ENCODE measurements around the gene BID.

Gene BID

GRCh38 chr22:17783773-17784480, 9.7 kb upstream of the BID start:
- DNase-seq (ENCODE audit: low read depth) = no peak

GRCh38 chr22:17783312-17783711, 9.0 kb upstream of the BID start:
- DNase-seq (ENCODE audit: low read depth) = no peak

GRCh38 chr22:17782621-17783020, 8.4 kb upstream of the BID start:
- no peak for DNase-seq (ENCODE audit: low read depth)

- DNase-seq (ENCODE audit: low read depth) = no peak
Observed at GRCh38 chr22:17782158-17782557, 7.9 kb upstream of the BID start.

GRCh38 chr22:17781319-17782031, 7.2 kb upstream of the BID start:
- DNase-seq (ENCODE audit: low read depth) = peak; percentile 51

- DNase-seq (ENCODE audit: low read depth) = no peak
Observed at GRCh38 chr22:17780741-17781318, 6.6 kb upstream of the BID start.

GRCh38 chr22:17780116-17780740, 6.0 kb upstream of the BID start:
- no peak for DNase-seq (ENCODE audit: low read depth)

GRCh38 chr22:17779286-17780115, 5.2 kb upstream of the BID start:
- no peak for DNase-seq (ENCODE audit: low read depth)

- no peak for DNase-seq (ENCODE audit: low read depth)
Observed at GRCh38 chr22:17778412-17778976, 4.2 kb upstream of the BID start.

GRCh38 chr22:17777717-17778044, 3.4 kb upstream of the BID start:
- DNase-seq (ENCODE audit: low read depth) = no peak

- no peak for DNase-seq (ENCODE audit: low read depth)
Observed at GRCh38 chr22:17777005-17777716, 2.9 kb upstream of the BID start.

GRCh38 chr22:17775781-17776465, 1.7 kb upstream of the BID start:
- DNase-seq (ENCODE audit: low read depth) = no peak

- no peak for DNase-seq (ENCODE audit: low read depth)
Observed at GRCh38 chr22:17774926-17775685, 837 bp upstream of the BID start.

GRCh38 chr22:17773606-17774205, 563 bp downstream of the BID start:
- no peak for DNase-seq (ENCODE audit: low read depth)

- DNase-seq (ENCODE audit: low read depth) = no peak
Observed at GRCh38 chr22:17772958-17773605, 1.2 kb downstream of the BID start.

- no peak for DNase-seq (ENCODE audit: low read depth)
Observed at GRCh38 chr22:17772249-17772957, 1.9 kb downstream of the BID start.

- no peak for DNase-seq (ENCODE audit: low read depth)
Observed at GRCh38 chr22:17770180-17771077, 3.8 kb downstream of the BID start.
